CD14-positive monocyte (primary cell): Measurements from ENCODE around the gene NTN5. TPM values are rescaled to one million over a fixed set of nuclear protein-coding genes. Genes with fewer than 3 reads are reported as not detected.

Experiments used
- DNase-seq, 3 donors: peaks; one replicate each; pipeline ENCODE4 v3.0.0-alpha.2; 2011 to 2022
- H2AFZ ChIP-seq: 2 replicates; pipeline ENCODE4 v1.6.0; 2012; ENCODE audit warnings: mild to moderate bottlenecking, low read depth, low read length, inconsistent platforms; ENCODE audit not compliant: insufficient read depth, poor library complexity, severe bottlenecking
- H3K27ac ChIP-seq, 2 donors: 1 replicate in 1 of 2; 2 replicates in 1 of 2; pipeline ENCODE4 v1.5.1; 2012 to 2013; ENCODE audit warnings: low read length in 2 of 2, control low read depth in 1 of 2, inconsistent platforms in 1 of 2, low read depth in 1 of 2, mild to moderate bottlenecking in 1 of 2
- H3K27me3 ChIP-seq, 2 donors: one replicate each; pipeline versions ENCODE4 v1.6.0 to v1.6.1; 2011 to 2013; ENCODE audit warnings: low read length in 2 of 2; ENCODE audit not compliant: control insufficient read depth in 2 of 2, insufficient read depth in 2 of 2
- H3K36me3 ChIP-seq, 2 donors: replicated peaks in 1 of 2; 1 replicate in 1 of 2; 2 replicates in 1 of 2; pipeline versions ENCODE4 v1.5.1 to v1.6.1; 2012 to 2013; ENCODE audit warnings: low read length in 2 of 2, control low read depth in 1 of 2, inconsistent platforms in 1 of 2, mild to moderate bottlenecking in 1 of 2; ENCODE audit not compliant: insufficient read depth in 2 of 2, control insufficient read depth in 1 of 2
- H3K4me1 ChIP-seq, 2 donors: 1 replicate in 1 of 2; 2 replicates in 1 of 2; pipeline versions ENCODE4 v1.5.1 to v1.6.1; 2012 to 2013; ENCODE audit warnings: low read length in 2 of 2, control low read depth in 1 of 2, inconsistent platforms in 1 of 2, mild to moderate bottlenecking in 1 of 2, moderate library complexity in 1 of 2; ENCODE audit not compliant: insufficient read depth in 2 of 2, control insufficient read depth in 1 of 2
- H3K4me2 ChIP-seq: replicated peaks from 2 replicates; pipeline ENCODE3; 2012; ENCODE audit warnings: low read length, moderate library complexity, mild to moderate bottlenecking; ENCODE audit not compliant: poor library complexity, severe bottlenecking; ENCODE audit errors: extremely low read depth
- H3K4me3 ChIP-seq, 3 experiments: fragments of 200-600 bp in 1 of 3; sonication (generic) in 1 of 3; replicated peaks in 1 of 3; 1 replicate in 2 of 3; 2 replicates in 1 of 3; pipeline ENCODE4 v1.5.1; 2011 to 2013; ENCODE audit warnings: low read length in 3 of 3, mild to moderate bottlenecking in 3 of 3, control low read depth in 2 of 3, low read depth in 2 of 3, inconsistent platforms in 1 of 3, moderate library complexity in 1 of 3
- H3K79me2 ChIP-seq: 2 replicates; pipeline ENCODE4 v1.6.0; 2012; ENCODE audit warnings: mild to moderate bottlenecking, control low read depth, inconsistent platforms, low read length, moderate library complexity; ENCODE audit not compliant: insufficient read depth
- H3K9ac ChIP-seq: 2 replicates; pipeline ENCODE4 v1.6.0; 2017; ENCODE audit warnings: low read length, mild to moderate bottlenecking; ENCODE audit not compliant: insufficient read depth, poor library complexity, severe bottlenecking
- H3K9me3 ChIP-seq, 2 donors: replicated peaks in 1 of 2; 1 replicate in 1 of 2; 2 replicates in 1 of 2; pipeline versions ENCODE4 v1.5.1 to v1.6.1; 2012 to 2013; ENCODE audit warnings: low read length in 2 of 2, control low read depth in 1 of 2; ENCODE audit not compliant: control insufficient read depth in 1 of 2, insufficient read depth in 1 of 2
- H4K20me1 ChIP-seq: 2 replicates; pipeline ENCODE4 v1.6.0; 2012; ENCODE audit warnings: mild to moderate bottlenecking, low read length, control low read depth, moderate library complexity; ENCODE audit not compliant: insufficient read depth
- H3K27ac Mint-ChIP-seq, 7 donors: one replicate each; pipeline ENCODE4 v1.8.0; 2020; ENCODE audit warnings: mild to moderate bottlenecking in 7 of 7, mixed read lengths in 7 of 7, moderate library complexity in 6 of 7, inconsistent platforms in 2 of 7
- H3K27me3 Mint-ChIP-seq, 3 donors: one replicate each; pipeline ENCODE4 v1.8.0; 2021 to 2022; ENCODE audit warnings: low read depth in 3 of 3, mild to moderate bottlenecking in 3 of 3, mixed read lengths in 3 of 3, moderate library complexity in 3 of 3, inconsistent platforms in 1 of 3
- H3K36me3 Mint-ChIP-seq, 2 donors: one replicate each; pipeline ENCODE4 v1.8.0; 2020; ENCODE audit warnings: mixed read lengths in 2 of 2, inconsistent platforms in 1 of 2, mild to moderate bottlenecking in 1 of 2
- H3K4me1 Mint-ChIP-seq: one replicate; pipeline ENCODE4 v1.8.0; 2020; ENCODE audit warnings: mild to moderate bottlenecking, mixed read lengths
- H3K4me3 Mint-ChIP-seq, 2 donors: one replicate each; pipeline ENCODE4 v1.8.0; 2020; ENCODE audit warnings: mild to moderate bottlenecking in 2 of 2, mixed read lengths in 2 of 2, moderate library complexity in 1 of 2
- H3K9me3 Mint-ChIP-seq, 7 donors: one replicate each; pipeline ENCODE4 v1.8.0; 2020 to 2022; ENCODE audit warnings: mixed read lengths in 7 of 7, mild to moderate bottlenecking in 6 of 7, moderate library complexity in 6 of 7, inconsistent platforms in 2 of 7
- WGBS: methylation state at CpG from one replicate; pipeline ENCODE4 v1.1.5; 2013; ENCODE audit warnings: missing lambda C conversion rate; ENCODE audit not compliant: insufficient coverage; 5-methylcytosine and 5-hydroxymethylcytosine counted together
- intact Hi-C, 2 donors: fragments of 100-400 bp; cut with micrococcal nuclease; formaldehyde crosslinking; loops; one replicate each; pipeline versions ENCODE4 v1.15.0 to v1.15.1; 2023
- polyA plus RNA-seq, 3 donors: library from polyadenylated mRNA; depleted of rRNA in 1 of 3; unstranded in 2 of 3; stranded (reverse) in 1 of 3; fragments of 300-500 nt in 2 of 3; fragments of >200 nt in 1 of 3; fragmentation: Illumina TruSeq in 2 of 3; gene quantifications; 1 replicate in 2 of 3; 2 replicates in 1 of 3; pipeline ENCODE4 v1.2.3, GENCODE V29; 2012 to 2021
- TF ChIP-seq, protein P1 (sequence below): fragments of 200-600 bp; IDR thresholded peaks from one replicate; pipeline ENCODE4 v1.8.0; 2022; ENCODE audit warnings: antibody characterized with exemption, mild to moderate bottlenecking

NTN5 gene
- polyA plus RNA-seq, 3 donors: 0.44 TPM; not detected in 2

DNA sequence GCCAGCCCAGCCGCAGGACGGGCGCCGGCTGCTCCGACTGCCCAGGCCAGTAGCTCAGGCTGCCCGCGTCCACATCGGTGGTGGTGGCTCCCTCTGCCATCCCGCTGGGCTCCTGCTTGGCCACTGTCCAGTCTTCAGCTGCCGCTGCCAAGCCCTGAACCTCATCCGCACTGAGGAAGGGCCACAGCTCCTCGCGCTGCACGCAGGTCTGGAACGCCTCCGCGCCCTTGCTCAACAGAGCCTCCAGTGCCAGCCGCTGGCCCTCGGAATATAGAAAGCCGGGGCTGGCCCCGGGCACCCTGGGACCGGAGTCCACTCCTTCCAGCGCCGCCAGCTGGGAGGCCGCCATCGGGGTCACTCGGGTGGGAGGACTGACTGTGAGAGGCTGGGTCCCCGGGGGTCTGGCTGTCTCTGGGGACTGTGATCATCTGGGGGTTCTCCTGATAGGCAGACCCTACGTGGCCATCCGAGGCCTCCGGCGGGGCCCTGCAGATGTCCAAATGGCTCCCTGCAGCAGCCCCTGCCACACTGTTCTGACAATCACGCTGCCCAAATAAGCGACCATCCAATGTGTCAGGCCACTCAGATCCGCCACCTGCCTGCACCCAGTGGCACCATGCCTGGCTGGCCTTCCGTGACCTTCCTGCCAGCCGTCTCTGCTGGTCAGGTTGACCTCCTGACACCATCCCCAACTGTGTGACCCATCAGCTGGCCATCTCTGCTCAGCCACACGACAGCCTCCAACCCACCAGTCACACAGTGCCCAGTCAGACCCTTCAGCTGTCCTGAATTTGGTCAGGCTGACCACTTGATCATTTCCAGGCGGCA, 59.6 kb downstream of the NTN5 start:
- Histone ChIP-seq H3K4me2 (no peak overlapping the region), H2AFZ (no peak overlapping the region), H3K27ac (peak overlapping the region in 1 of 2 donors; percentile 14), H3K9me3 (no peaks in the 10 kb centered on the region), H3K9ac (no peak overlapping the region), H4K20me1 (peaks cover 40% of the 10 kb centered on the region), H3K4me3 (no peak overlapping the region), H3K36me3 (peaks cover 30 to 31% of the 10 kb centered on the region in 2 donors), H3K4me1 (peaks cover 16 to 25% of the 10 kb centered on the region in 2 donors), H3K79me2 (peaks cover 21% of the 10 kb centered on the region), H3K27me3 (no peaks in the 10 kb centered on the region)
- Mint-ChIP-seq H3K4me1 (peaks cover 24% of the 10 kb centered on the region), H3K27ac (peak overlapping the region in 2 of 7 donors; percentile 53 to 65), H3K36me3 (peaks cover 27 to 30% of the 10 kb centered on the region in 2 donors), H3K9me3 (peaks cover 0 to 3% (median 0%) of the 10 kb centered on the region in 7 donors), H3K27me3 (peaks cover 1 to 3% (median 2%) of the 10 kb centered on the region in 3 donors), H3K4me3 (no peak overlapping the region)
- 91% methylated on average over 37 of the region's 39 CpGs for WGBS
- no peak for DNase-seq
- intact Hi-C loops: no loop called here
- TF ChIP-seq, protein P1, sequence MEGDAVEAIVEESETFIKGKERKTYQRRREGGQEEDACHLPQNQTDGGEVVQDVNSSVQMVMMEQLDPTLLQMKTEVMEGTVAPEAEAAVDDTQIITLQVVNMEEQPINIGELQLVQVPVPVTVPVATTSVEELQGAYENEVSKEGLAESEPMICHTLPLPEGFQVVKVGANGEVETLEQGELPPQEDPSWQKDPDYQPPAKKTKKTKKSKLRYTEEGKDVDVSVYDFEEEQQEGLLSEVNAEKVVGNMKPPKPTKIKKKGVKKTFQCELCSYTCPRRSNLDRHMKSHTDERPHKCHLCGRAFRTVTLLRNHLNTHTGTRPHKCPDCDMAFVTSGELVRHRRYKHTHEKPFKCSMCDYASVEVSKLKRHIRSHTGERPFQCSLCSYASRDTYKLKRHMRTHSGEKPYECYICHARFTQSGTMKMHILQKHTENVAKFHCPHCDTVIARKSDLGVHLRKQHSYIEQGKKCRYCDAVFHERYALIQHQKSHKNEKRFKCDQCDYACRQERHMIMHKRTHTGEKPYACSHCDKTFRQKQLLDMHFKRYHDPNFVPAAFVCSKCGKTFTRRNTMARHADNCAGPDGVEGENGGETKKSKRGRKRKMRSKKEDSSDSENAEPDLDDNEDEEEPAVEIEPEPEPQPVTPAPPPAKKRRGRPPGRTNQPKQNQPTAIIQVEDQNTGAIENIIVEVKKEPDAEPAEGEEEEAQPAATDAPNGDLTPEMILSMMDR: no peak

DNA sequence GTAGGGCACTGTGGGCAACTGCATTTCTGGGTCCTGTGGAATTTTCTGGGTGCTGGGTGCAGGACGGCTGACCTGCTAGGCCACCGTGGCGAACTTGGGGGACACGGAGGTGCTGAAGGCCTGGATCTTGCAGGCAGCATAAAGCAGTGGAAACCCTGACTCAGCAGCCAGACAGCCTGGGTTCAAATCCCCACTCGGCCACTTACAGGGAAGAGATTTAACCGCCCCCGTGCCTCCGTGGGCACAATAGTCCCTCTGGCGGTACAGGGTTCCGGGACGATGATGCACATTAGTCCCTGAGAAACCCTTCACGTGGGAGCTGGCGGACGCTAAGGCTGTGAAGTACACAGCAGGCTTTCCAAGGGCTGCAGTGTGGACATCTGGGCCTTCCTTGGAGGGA, 60.9 kb downstream of the NTN5 start:
- WGBS: 97% methylated on average over 12 of the region's 14 CpGs
- peaks cover 20 to 21% of the 10 kb centered on the region in 2 donors for H3K36me3 ChIP-seq
- Mint-ChIP-seq H3K27me3 (peaks cover 2 to 3% (median 2%) of the 10 kb centered on the region in 3 donors), H3K4me3 (no peak overlapping the region), H3K36me3 (peaks cover 21 to 22% of the 10 kb centered on the region in 2 donors), H3K27ac (peak overlapping the region in 1 of 7 donors; percentile 36), H3K9me3 (peaks cover 0 to 3% (median 0%) of the 10 kb centered on the region in 7 donors), H3K4me1 (peaks cover 12% of the 10 kb centered on the region)
- no peak for DNase-seq
- no peak overlapping the region for H2AFZ ChIP-seq
- H3K4me2 ChIP-seq: no peak overlapping the region
- intact Hi-C loops: no loop called here
- H4K20me1 ChIP-seq: peaks cover 26% of the 10 kb centered on the region
- TF ChIP-seq, protein P1: no peak
- H3K9ac ChIP-seq: no peak overlapping the region
- H3K4me3 ChIP-seq: no peak overlapping the region
- H3K79me2 ChIP-seq: peaks cover 8% of the 10 kb centered on the region
- peaks cover 3 to 12% of the 10 kb centered on the region in 2 donors for H3K4me1 ChIP-seq
- no peaks in the 10 kb centered on the region for H3K27me3 ChIP-seq
- no peak overlapping the region for H3K27ac ChIP-seq
- no peaks in the 10 kb centered on the region for H3K9me3 ChIP-seq

Other genes with a start within 250 kb of the NTN5 start
- 10 to 100 TPM in 1 of 3 donors, 1 to 10 TPM in 2; 3.7 to 13.9 (median 10.0) TPM for gene GRWD1, start 227.0 kb downstream of the NTN5 start, polyA plus RNA-seq
- gene KCNJ14, start 217.4 kb downstream of the NTN5 start, polyA plus RNA-seq: under 1 TPM in 2 of 3 donors, not detected in 1; 0.09 to 0.56 TPM
- 10 to 100 TPM; 21.3 to 48.2 (median 21.7) TPM for gene CYTH2, start 203.6 kb downstream of the NTN5 start, polyA plus RNA-seq
- gene LMTK3, start 161.2 kb downstream of the NTN5 start, polyA plus RNA-seq: under 1 TPM in 1 of 3 donors, not detected in 2; 0.08 TPM
- gene SULT2B1, start 120.8 kb downstream of the NTN5 start, polyA plus RNA-seq: under 1 TPM in 2 of 3 donors, not detected in 1; 0.09 to 0.40 TPM
- gene SPACA4, start 66.3 kb downstream of the NTN5 start, polyA plus RNA-seq: not detected
- not detected for gene FAM83E, start 57.9 kb downstream of the NTN5 start, polyA plus RNA-seq
- 1,000 to 10,000 TPM in 1 of 3 donors, 100 to 1,000 TPM in 2; 803 to 1,540 (median 892) TPM for gene RPL18, start 53.8 kb downstream of the NTN5 start, polyA plus RNA-seq
- 1 to 10 TPM; 8.5 to 9.4 (median 9.1) TPM for gene SPHK2, start 53.5 kb downstream of the NTN5 start, polyA plus RNA-seq
- gene DBP, start 35.6 kb downstream of the NTN5 start, polyA plus RNA-seq: 10 to 100 TPM; 12.8 to 22.3 (median 17.5) TPM
- gene CA11, start 26.8 kb downstream of the NTN5 start, polyA plus RNA-seq: 1 to 10 TPM; 1.1 to 4.9 (median 1.8) TPM
- gene FUT2, start 23.0 kb upstream of the NTN5 start, polyA plus RNA-seq: not detected
- under 1 TPM in 1 of 3 donors, not detected in 2; 0.07 TPM for gene MAMSTR, start 46.7 kb upstream of the NTN5 start, polyA plus RNA-seq
- gene RASIP1, start 67.6 kb upstream of the NTN5 start, polyA plus RNA-seq: 1 to 10 TPM in 1 of 3 donors, not detected in 2; 1.2 TPM
- gene IZUMO1, start 73.9 kb upstream of the NTN5 start, polyA plus RNA-seq: not detected
- gene FUT1, start 79.6 kb upstream of the NTN5 start, polyA plus RNA-seq: under 1 TPM in 1 of 3 donors, not detected in 2; 0.03 TPM
- gene FGF21, start 82.5 kb upstream of the NTN5 start, polyA plus RNA-seq: not detected
- gene BCAT2, start 138.0 kb upstream of the NTN5 start, polyA plus RNA-seq: 10 to 100 TPM; 14.1 to 17.0 (median 16.0) TPM
- not detected for gene HSD17B14, start 163.5 kb upstream of the NTN5 start, polyA plus RNA-seq
- gene PLEKHA4, start 195.6 kb upstream of the NTN5 start, polyA plus RNA-seq: 1 to 10 TPM in 2 of 3 donors, under 1 TPM in 1; 0.69 to 1.5 (median 1.1) TPM
- 100 to 1,000 TPM; 127 to 745 (median 169) TPM for gene PPP1R15A, start 199.4 kb upstream of the NTN5 start, polyA plus RNA-seq
- not detected for gene TULP2, start 225.7 kb upstream of the NTN5 start, polyA plus RNA-seq
- 100 to 1,000 TPM in 2 of 3 donors, 10 to 100 TPM in 1; 80.9 to 178 (median 108) TPM for gene NUCB1, start 227.3 kb upstream of the NTN5 start, polyA plus RNA-seq